Epithelial cell of proximal tubule (primary cell): ENCODE data around the gene SLC9B2. TPM values are rescaled to one million over a fixed set of nuclear protein-coding genes. Genes with fewer than 3 reads are reported as not detected.

Experiments used
- DNase-seq: peaks from one replicate; pipeline ENCODE4 v3.0.0-alpha.2; 2011; ENCODE audit warnings: low read depth
- H3K4me3 ChIP-seq: 2 replicates; pipeline ENCODE4 v1.5.1; 2011; ENCODE audit warnings: low read depth, mild to moderate bottlenecking, low read length
- total RNA-seq: library from RNA; depleted of rRNA; stranded (reverse); fragments of >200 nt; gene quantifications from 2 replicates; pipeline ENCODE4 v1.2.3, GENCODE V29; 2015
- TF ChIP-seq, protein P1 (sequence below): conservative IDR thresholded peaks from 2 replicates; pipeline ENCODE4 v1.5.1; 2012; ENCODE audit warnings: low read depth, mild to moderate bottlenecking, low read length

The SLC9B2 gene
- total RNA-seq, 1 donor from 2014 or later, result 7.0 TPM

DNA sequence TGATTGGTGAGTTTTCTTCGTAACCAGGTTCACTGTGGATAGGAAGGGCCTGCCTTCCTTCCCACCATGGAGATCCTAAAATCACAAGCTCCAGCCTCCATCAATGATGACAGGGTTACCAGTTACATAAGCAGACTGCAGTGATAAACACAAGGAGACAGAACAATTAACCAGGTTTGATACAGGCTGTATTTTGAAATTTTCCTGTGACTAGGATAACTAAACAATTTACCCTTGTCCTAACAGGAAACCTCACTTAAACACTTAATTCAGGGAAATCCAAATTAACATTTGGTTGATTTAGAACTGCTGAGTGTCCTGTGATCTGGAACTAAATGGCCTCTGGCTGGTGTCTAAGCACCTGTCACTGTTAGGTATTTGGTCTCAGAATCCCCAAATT lies 3.1 kb upstream of the SLC9B2 start:
- TF ChIP-seq, protein P1, sequence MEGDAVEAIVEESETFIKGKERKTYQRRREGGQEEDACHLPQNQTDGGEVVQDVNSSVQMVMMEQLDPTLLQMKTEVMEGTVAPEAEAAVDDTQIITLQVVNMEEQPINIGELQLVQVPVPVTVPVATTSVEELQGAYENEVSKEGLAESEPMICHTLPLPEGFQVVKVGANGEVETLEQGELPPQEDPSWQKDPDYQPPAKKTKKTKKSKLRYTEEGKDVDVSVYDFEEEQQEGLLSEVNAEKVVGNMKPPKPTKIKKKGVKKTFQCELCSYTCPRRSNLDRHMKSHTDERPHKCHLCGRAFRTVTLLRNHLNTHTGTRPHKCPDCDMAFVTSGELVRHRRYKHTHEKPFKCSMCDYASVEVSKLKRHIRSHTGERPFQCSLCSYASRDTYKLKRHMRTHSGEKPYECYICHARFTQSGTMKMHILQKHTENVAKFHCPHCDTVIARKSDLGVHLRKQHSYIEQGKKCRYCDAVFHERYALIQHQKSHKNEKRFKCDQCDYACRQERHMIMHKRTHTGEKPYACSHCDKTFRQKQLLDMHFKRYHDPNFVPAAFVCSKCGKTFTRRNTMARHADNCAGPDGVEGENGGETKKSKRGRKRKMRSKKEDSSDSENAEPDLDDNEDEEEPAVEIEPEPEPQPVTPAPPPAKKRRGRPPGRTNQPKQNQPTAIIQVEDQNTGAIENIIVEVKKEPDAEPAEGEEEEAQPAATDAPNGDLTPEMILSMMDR, result no peak
- no peak overlapping the region for H3K4me3 ChIP-seq
- DNase-seq, result no peak

DNA sequence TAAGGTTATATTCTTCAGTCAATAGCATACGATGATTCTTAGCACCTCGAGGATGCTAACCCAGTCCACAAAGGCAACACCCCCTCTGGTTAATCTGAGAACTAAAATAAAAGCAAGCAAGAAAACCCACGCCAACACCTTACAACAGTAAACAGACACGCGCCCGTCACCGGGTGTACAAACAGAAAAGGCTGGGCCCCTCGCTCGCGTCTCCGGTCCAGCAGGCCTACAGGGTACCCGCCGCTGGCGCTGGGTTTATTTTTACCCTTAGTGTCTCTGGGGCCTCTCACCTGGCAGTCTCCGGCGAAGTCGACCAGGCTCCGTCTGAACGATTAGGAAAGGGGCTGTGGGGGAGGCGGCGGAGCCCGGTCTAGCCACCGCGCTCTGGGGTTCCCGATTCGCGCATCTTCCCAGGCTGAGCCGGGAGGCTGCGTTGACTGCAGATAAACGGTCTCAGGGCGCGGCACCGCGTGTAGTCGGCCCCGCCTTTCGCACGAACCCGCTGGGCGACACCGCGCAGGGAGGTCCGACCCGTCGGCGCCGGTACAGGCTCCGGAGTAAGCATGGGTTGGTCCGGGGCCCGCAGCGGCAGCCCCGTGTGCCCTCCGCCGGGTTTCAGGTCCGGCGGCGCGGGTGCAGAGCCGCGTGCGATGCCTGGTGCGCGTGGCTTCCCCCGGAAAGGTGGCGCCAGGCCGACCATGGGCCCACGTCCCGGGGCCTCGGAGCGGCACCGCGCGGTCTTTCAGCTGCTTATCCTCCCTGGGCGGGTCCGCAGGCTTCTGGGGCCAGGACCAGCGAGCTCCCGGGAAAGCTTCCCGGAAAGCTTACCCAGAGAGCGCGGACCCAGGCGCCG lies 441 bp downstream of the SLC9B2 start:
- H3K4me3 ChIP-seq, result peak overlapping the region; percentile 71
- TF ChIP-seq, protein P1, result no peak
- no peak for DNase-seq

DNA sequence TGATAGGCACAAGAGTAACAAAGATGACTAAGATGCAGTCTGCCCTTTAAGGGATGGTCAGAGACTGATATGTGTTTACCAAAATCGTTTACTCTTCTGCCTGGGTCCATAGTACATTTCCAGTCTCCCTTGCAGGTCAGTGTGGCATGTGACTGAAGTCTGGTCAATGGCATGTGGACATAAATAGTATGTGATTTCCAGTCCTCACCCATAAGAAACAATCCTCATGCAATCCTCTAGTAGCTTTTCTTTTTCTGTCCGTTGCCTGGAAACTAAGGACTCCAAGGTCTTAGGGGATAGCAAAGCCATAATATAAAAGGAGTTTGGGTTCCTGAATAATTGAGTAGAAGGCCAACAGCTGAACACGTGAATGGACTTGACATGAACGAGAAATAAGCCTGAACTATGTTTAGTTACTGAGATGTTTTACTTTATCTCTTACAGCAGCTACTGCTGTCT lies 1.1 kb downstream of the SLC9B2 start:
- DNase-seq, result no peak
- peak overlapping the region; percentile 71 for H3K4me3 ChIP-seq
- TF ChIP-seq, protein P1, result no peak

DNA sequence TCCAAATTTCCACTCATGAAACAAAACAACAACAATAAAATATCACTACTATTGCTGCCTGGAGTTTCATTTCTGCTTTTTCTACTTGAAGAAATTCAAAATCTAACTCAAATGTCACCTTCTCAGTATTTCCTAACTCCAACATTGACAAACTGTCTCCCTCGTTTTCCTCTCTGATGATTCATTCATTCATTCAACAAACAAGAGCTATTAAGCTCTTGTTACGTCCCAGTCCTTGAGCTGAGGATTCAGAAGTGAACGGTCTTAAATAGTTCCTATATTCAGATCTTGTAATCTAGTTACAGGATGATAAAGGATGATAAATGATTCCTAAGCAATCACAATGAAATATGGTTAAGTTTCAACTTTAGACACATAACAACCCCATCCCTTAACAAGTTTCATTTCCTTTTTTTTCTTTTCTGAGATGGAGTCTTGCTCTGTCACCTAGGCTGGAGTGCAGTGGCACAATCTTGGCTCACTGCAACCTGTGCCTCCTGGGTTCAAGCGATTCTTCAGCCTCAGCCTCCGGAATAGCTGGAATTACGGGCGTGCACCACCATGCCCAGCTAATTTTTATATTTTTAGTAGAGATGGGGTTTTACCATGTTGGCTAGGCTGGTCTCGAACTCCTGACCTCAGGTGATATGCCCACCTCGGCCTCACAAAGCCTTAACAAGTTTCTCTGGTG lies 1.7 kb downstream of the SLC9B2 start:
- H3K4me3 ChIP-seq, result peak overlapping the region; percentile 71
- TF ChIP-seq, protein P1, result no peak
- DNase-seq, result no peak

DNA sequence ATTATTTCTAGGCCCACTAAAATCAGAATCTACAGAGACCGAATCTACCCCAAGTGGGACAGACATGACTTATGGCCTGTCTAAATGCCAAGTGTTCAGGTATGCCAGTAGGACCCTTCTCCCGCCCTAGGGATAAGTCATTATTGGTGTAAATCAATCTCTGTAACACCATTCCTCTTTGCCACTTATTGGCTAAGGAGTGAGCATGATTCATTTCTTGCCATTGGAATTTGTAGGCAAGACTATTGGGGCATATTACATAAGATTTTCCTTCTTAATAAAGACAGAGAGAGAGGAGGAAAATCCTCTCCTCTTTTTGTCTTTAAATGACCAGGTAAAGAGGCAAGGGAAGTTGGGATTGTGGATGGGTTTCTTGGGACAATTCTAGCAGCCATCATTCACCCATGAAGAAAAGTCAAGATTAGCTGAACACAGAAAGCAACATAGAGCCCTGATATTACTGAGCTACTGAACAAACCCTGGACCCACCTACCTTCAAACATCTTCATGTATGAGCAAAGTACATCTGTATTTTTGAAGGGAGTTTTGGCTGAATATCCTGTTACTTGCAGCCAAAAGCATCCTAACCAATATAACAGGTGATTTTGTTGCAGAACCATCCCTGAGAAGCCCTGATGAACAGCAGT lies 2.6 kb downstream of the SLC9B2 start:
- no peak for DNase-seq
- H3K4me3 ChIP-seq, result no peak overlapping the region
- TF ChIP-seq, protein P1, result no peak

DNA sequence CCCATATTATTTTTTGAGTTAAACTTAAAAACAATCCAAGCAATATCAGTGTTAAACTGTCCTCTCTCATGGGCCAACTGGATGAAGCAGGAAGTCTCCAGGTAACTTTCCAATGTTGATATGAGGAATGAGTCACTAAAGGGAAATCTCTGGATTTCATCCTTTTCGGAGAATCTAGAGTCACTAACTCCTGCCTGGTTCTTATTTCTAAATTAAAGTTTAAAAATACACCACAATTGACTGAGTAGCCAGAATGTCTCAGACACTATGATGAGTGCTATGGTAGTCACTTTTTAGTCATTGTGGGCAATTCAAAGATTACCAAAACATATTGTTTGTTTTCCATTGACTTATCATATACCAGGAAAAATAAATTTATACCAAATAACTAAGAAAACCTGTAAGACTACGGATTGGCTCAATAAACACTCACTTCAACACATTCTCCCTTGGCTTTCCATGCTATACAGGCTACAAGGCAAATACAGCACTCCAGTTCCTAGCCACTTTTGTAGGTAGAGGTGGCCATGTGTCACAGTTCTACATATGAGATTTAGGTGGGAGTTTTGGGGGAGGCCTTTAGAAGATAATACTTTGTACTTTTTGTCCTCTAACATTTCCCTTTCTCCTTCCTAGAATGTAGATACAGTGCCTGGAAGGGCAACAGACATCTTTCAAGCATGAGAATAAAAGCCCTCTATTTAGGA lies 8.6 kb downstream of the SLC9B2 start:
- no peak for DNase-seq
- H3K4me3 ChIP-seq, result no peak overlapping the region
- TF ChIP-seq, protein P1, result no peak
